Panc1 (cell line): ENCODE results near the gene TIRAP. TPM values are rescaled to one million over a fixed set of nuclear protein-coding genes. Genes with fewer than 3 reads are reported as not detected.

Experiments
- ATAC-seq: fragments of 200-7000 bp; cut with Tn5 transposase; 2 replicates; pipeline ENCODE4 v1.9.1; 2020; ENCODE audit warnings: mild to moderate bottlenecking, moderate library complexity
- BruUV-seq: library from RNA; stranded (reverse); fragments of 400-500 nt; replicated peaks from 2 replicates; lab custom pipeline; 2021; lab: Mats Ljungman, UMichigan
- CTCF ChIA-PET: fragments of 300-600 bp; sonication (Branson Sonifier 250); formaldehyde crosslinking; loops from one replicate; lab custom pipeline; 2022; ENCODE audit warnings: antibody characterized with exemption; lab: Charles Lee
- POLR2A ChIA-PET: fragments of 300-600 bp; sonication (Branson Sonifier 250); formaldehyde crosslinking; loops from one replicate; lab custom pipeline; 2022; ENCODE audit warnings: antibody characterized with exemption; lab: Charles Lee
- DNase-seq: peaks from one replicate; pipeline ENCODE4 v3.0.0-alpha.2; 2010; ENCODE audit warnings: low read depth, low spot score
- H3K27ac ChIP-seq: 2 replicates; pipeline ENCODE4 v1.5.1; 2011; ENCODE audit warnings: mild to moderate bottlenecking, low read length, inconsistent platforms
- H3K27me3 ChIP-seq: fragments of 200-500 bp; sonication (Bioruptor generic); 2 replicates; pipeline ENCODE4 v1.6.0; 2014; ENCODE audit warnings: low read length, inconsistent platforms; ENCODE audit not compliant: control insufficient read depth, insufficient read depth
- H3K36me3 ChIP-seq: fragments of 200-500 bp; sonication (Bioruptor generic); 2 replicates; pipeline ENCODE4 v1.5.1; 2014; ENCODE audit warnings: inconsistent platforms, mild to moderate bottlenecking, low read length, moderate library complexity; ENCODE audit not compliant: control insufficient read depth, insufficient read depth
- H3K4me1 ChIP-seq: 2 replicates; pipeline ENCODE4 v1.5.1; 2011; ENCODE audit warnings: inconsistent platforms, mild to moderate bottlenecking, low read length, moderate library complexity; ENCODE audit not compliant: control insufficient read depth, insufficient read depth
- H3K4me3 ChIP-seq, 2 experiments: 2 replicates each; pipeline ENCODE4 v1.5.1; 2011 to 2012; ENCODE audit warnings: low read depth in 2 of 2, low read length in 2 of 2, mild to moderate bottlenecking in 2 of 2, inconsistent platforms in 1 of 2, moderate library complexity in 1 of 2
- H3K9me3 ChIP-seq: fragments of 200-500 bp; sonication (Bioruptor generic); 2 replicates; pipeline ENCODE4 v1.5.1; 2014; ENCODE audit warnings: low read depth, mild to moderate bottlenecking, inconsistent platforms, low read length, moderate library complexity; ENCODE audit not compliant: control insufficient read depth, insufficient read depth
- POLR2AphosphoS5 ChIP-seq: IDR thresholded peaks from 2 replicates; pipeline ENCODE4 v1.6.1; 2012; ENCODE audit warnings: mild to moderate bottlenecking, low read depth, low read length, moderate library complexity
- REST ChIP-seq, 2 experiments: IDR thresholded peaks; 2 replicates each; pipeline ENCODE4 v1.6.1; 2011 to 2012; ENCODE audit warnings: low read depth in 2 of 2, control low read depth in 1 of 2, low read length in 1 of 2, mild to moderate bottlenecking in 1 of 2, moderate library complexity in 1 of 2; ENCODE audit not compliant: insufficient read depth in 1 of 2
- SIN3A ChIP-seq: IDR thresholded peaks from 2 replicates; pipeline ENCODE4 v1.6.1; 2012; ENCODE audit warnings: low read depth, mild to moderate bottlenecking, low read length, moderate library complexity, borderline replicate concordance; ENCODE audit not compliant: insufficient read depth
- TCF7L2 ChIP-seq: IDR thresholded peaks from 2 replicates; pipeline ENCODE4 v1.6.1; 2011; ENCODE audit warnings: mild to moderate bottlenecking, low read depth, low read length, inconsistent platforms
- in situ Hi-C: cut with HindIII; loops from 2 replicates; pipeline ENCODE4 v1.10.0; 2016; ENCODE audit warnings: low sequenced_read_pairs, low pct_unique_long_range_greater_than_20kb
- intact Hi-C: fragments of 100-400 bp; cut with micrococcal nuclease; formaldehyde crosslinking; loops from one replicate; pipeline ENCODE4 v1.10.0; 2022; ENCODE audit not compliant: unreplicated experiment
- total RNA-seq: library from RNA; stranded (reverse); gene quantifications from one replicate; pipeline ENCODE4 v1.2.1, GENCODE V29; 2021; ENCODE audit not compliant: unreplicated experiment
- TF ChIP-seq, protein P1 (sequence below): fragments of 450-650 bp; IDR thresholded peaks from 2 replicates; pipeline ENCODE4 v1.5.1; 2017; ENCODE audit warnings: mild to moderate bottlenecking

The TIRAP gene
- total RNA-seq, 1 experiment from 2014 or later, result 19.3 TPM

DNA sequence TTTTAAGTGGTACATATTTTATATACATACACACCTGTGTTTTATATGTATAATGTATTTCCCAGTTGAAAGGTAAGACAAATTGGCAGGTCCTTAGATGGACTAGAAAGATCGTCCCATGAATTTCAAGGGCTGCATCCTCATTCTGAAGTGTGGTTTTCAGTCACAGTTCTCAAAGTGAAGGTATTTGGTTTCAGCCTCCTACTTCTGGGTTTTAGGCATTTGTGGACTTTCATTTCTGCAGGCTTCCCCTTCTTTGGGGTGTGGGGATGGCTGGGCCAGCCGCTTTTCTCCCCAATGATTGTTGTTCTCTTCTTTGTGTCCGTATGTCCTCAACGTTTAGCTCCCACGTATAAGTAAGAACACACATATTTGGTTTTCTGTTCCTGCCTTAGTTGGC lies 30.9 kb downstream of the TIRAP start:
- no peaks in the 10 kb centered on the region for H3K36me3 ChIP-seq
- DNase-seq, result no peak
- H3K27ac ChIP-seq, result no peak overlapping the region
- H3K9me3 ChIP-seq, result no peaks in the 10 kb centered on the region
- H3K27me3 ChIP-seq, result no peaks in the 10 kb centered on the region
- CTCF ChIA-PET, result no interaction called here
- no peaks in the 10 kb centered on the region for H3K4me1 ChIP-seq
- TF ChIP-seq TCF7L2 (no peak), POLR2AphosphoS5 (no peak), SIN3A (no peak), REST (IDR thresholded peaks at IDR 0.05; ENCODE audit: insufficient read depth in 1 of 2, low read depth in 2 of 2, low read length in 1 of 2) (no peak)
- TF ChIP-seq, protein P1, sequence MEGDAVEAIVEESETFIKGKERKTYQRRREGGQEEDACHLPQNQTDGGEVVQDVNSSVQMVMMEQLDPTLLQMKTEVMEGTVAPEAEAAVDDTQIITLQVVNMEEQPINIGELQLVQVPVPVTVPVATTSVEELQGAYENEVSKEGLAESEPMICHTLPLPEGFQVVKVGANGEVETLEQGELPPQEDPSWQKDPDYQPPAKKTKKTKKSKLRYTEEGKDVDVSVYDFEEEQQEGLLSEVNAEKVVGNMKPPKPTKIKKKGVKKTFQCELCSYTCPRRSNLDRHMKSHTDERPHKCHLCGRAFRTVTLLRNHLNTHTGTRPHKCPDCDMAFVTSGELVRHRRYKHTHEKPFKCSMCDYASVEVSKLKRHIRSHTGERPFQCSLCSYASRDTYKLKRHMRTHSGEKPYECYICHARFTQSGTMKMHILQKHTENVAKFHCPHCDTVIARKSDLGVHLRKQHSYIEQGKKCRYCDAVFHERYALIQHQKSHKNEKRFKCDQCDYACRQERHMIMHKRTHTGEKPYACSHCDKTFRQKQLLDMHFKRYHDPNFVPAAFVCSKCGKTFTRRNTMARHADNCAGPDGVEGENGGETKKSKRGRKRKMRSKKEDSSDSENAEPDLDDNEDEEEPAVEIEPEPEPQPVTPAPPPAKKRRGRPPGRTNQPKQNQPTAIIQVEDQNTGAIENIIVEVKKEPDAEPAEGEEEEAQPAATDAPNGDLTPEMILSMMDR, result no peak
- no peak overlapping the region for H3K4me3 ChIP-seq
- no peak for ATAC-seq
- POLR2A ChIA-PET, result interaction anchor here (0.6 kb wide), 1 partner anchor 81 kb away, joined by 3 read pairs; no protein-coding TSS in a partner anchor
- BruUV-seq, result no TSS peak
- in situ Hi-C loops, result no loop called here
- intact Hi-C loops, result loop anchor here (10.0 kb wide), 1 partner anchor 111 kb away; no protein-coding TSS in a partner anchor

GRCh38 chr11:126317432-126317755 lies 34.5 kb downstream of the TIRAP start:
- Histone ChIP-seq H3K36me3 (no peaks in the 10 kb centered on the region), H3K27me3 (no peaks in the 10 kb centered on the region), H3K4me3 (no peak overlapping the region), H3K9me3 (no peaks in the 10 kb centered on the region), H3K27ac (no peak overlapping the region), H3K4me1 (no peaks in the 10 kb centered on the region)
- in situ Hi-C loops, result no loop called here
- POLR2A ChIA-PET, result no interaction called here
- CTCF ChIA-PET, result no interaction called here
- no TSS peak for BruUV-seq
- intact Hi-C loops, result loop anchor here (10.0 kb wide), 1 partner anchor 107 kb away; no protein-coding TSS in a partner anchor
- TF ChIP-seq SIN3A, result no peak
- no peak for TF ChIP-seq POLR2AphosphoS5
- TF ChIP-seq TCF7L2, result no peak
- TF ChIP-seq REST (IDR thresholded peaks at IDR 0.05; ENCODE audit: insufficient read depth in 1 of 2, low read depth in 2 of 2, low read length in 1 of 2), result no peak
- TF ChIP-seq, protein P1, result no peak
- no peak for DNase-seq
- no peak for ATAC-seq
